GM12878 (cell line): ENCODE measurements around the gene ZNF331. TPM values are rescaled to one million over a fixed set of nuclear protein-coding genes. Genes with fewer than 3 reads are reported as not detected.
A peak's percentile ranks its signal among the peaks of the same experiment; 100 is the strongest.

ENCODE experiments used
- ATAC-seq: fragments of 200-7000 bp; cut with Tn5 transposase; 3 replicates; pipeline ENCODE4 v1.9.1; 2020; ENCODE audit warnings: mild to moderate bottlenecking, moderate library complexity
- BruUV-seq: library from RNA; stranded (reverse); fragments of 400-500 nt; replicated peaks from 2 replicates; lab custom pipeline; 2021; lab: Mats Ljungman, UMichigan
- CTCF ChIA-PET: fragments of 300-600 bp; sonication (Branson Sonifier 250); formaldehyde crosslinking; extraction: SDS; loops from one replicate; lab custom pipeline; 2021; ENCODE audit warnings: inconsistent platforms; lab: Yijun Ruan, JAX
- POLR2A ChIA-PET: fragments of 350-600 bp; formaldehyde crosslinking; extraction: SDS; loops from one replicate; lab custom pipeline; 2021; ENCODE audit warnings: inconsistent platforms; lab: Charles Lee
- RAD21 ChIA-PET: fragments of 300-600 bp; sonication (Branson Sonifier 250); formaldehyde crosslinking; loops from one replicate; lab custom pipeline; 2023; ENCODE audit warnings: antibody characterized with exemption; ENCODE audit not compliant: unreplicated experiment; lab: Charles Lee
- SMC1A ChIA-PET: fragments of 300-600 bp; sonication (Branson Sonifier 250); formaldehyde crosslinking; loops from one replicate; lab custom pipeline; 2023; ENCODE audit not compliant: unreplicated experiment, uncharacterized antibody; lab: Charles Lee
- DNase-seq: peaks from one replicate; pipeline ENCODE4 v3.0.0-alpha.2; 2011; ENCODE audit warnings: low read depth, low spot score
- FAIRE-seq: peaks from 3 replicates; lab custom pipeline; 2011; peaks lifted over from hg19 to GRCh38; lab: Jason Lieb, UNC
- H2AFZ ChIP-seq: 2 replicates; pipeline ENCODE4 v1.6.0; 2011; ENCODE audit warnings: low read depth, low read length, control low read depth; ENCODE audit not compliant: control insufficient read depth
- H3K27ac ChIP-seq: 2 replicates; pipeline ENCODE4 v1.5.1; 2011; ENCODE audit warnings: control low read depth; ENCODE audit not compliant: control insufficient read depth, insufficient read depth
- H3K27me3 ChIP-seq, 2 experiments: replicated peaks in 1 of 2; 2 replicates each; pipeline versions ENCODE4 v1.6.0 to v1.6.1; 2011; ENCODE audit warnings: low read length in 1 of 2; ENCODE audit not compliant: control insufficient read depth in 2 of 2, insufficient read depth in 2 of 2
- H3K36me3 ChIP-seq, 2 experiments: 2 replicates each; pipeline ENCODE4 v1.5.1; 2011; ENCODE audit warnings: low read length in 1 of 2; ENCODE audit not compliant: control insufficient read depth in 2 of 2, insufficient read depth in 2 of 2
- H3K4me1 ChIP-seq: 2 replicates; pipeline ENCODE4 v1.6.1; 2011; ENCODE audit warnings: mild to moderate bottlenecking, low read length, moderate library complexity, mixed read lengths; ENCODE audit not compliant: control insufficient read depth, insufficient read depth
- H3K4me2 ChIP-seq: 2 replicates; pipeline ENCODE4 v1.6.0; 2011; ENCODE audit warnings: control low read depth; ENCODE audit not compliant: control insufficient read depth, insufficient read depth
- H3K4me3 ChIP-seq: fragments of 200-600 bp; sonication (generic); 2 replicates; pipeline ENCODE4 v1.5.1; 2016
- H3K79me2 ChIP-seq: 2 replicates; pipeline ENCODE4 v1.6.0; 2011; ENCODE audit warnings: low read length; ENCODE audit not compliant: control insufficient read depth, insufficient read depth
- H3K9ac ChIP-seq: 2 replicates; pipeline ENCODE4 v1.8.0; 2011; ENCODE audit warnings: low read length, control low read depth, mixed read lengths; ENCODE audit not compliant: control insufficient read depth, insufficient read depth
- H3K9me3 ChIP-seq: replicated peaks from 3 replicates; pipeline ENCODE4 v1.5.1; 2011; ENCODE audit warnings: mild to moderate bottlenecking, low read length; ENCODE audit not compliant: control insufficient read depth, insufficient read depth
- H4K20me1 ChIP-seq: 2 replicates; pipeline ENCODE4 v1.6.0; 2011; ENCODE audit not compliant: control insufficient read depth, insufficient read depth
- CBX3 ChIP-seq: fragments of 200-600 bp; sonication (generic); IDR thresholded peaks from 2 replicates; pipeline ENCODE4 v1.6.1; 2016; ENCODE audit warnings: low read depth, borderline replicate concordance
- GATAD2B ChIP-seq: fragments of 450-650 bp; conservative IDR thresholded peaks from 2 replicates; pipeline ENCODE4 v1.6.1; 2017; ENCODE audit warnings: low read depth, mild to moderate bottlenecking, moderate library complexity
- IKZF2 ChIP-seq, 2 experiments: fragments of 450-650 bp; IDR thresholded peaks; 2 replicates each; pipeline ENCODE4 v1.6.1; 2017; ENCODE audit warnings: mild to moderate bottlenecking in 2 of 2, moderate library complexity in 2 of 2
- JUNB ChIP-seq: IDR thresholded peaks from 2 replicates; pipeline ENCODE4 v1.6.1; 2016; ENCODE audit warnings: antibody characterized with exemption, mild to moderate bottlenecking
- NR2F1 ChIP-seq: fragments of 450-650 bp; conservative IDR thresholded peaks from 2 replicates; pipeline ENCODE4 v1.6.1; 2017; ENCODE audit warnings: mild to moderate bottlenecking
- RFX5 ChIP-seq: IDR thresholded peaks from 2 replicates; pipeline ENCODE4 v1.6.1; 2011; ENCODE audit warnings: low read depth, low read length, improper control_type of control experiment
- SMARCA5 ChIP-seq: fragments of 450-650 bp; IDR thresholded peaks from 2 replicates; pipeline ENCODE4 v1.6.1; 2017; ENCODE audit warnings: mild to moderate bottlenecking
- SP1 ChIP-seq: IDR thresholded peaks from one replicate; pipeline ENCODE4 v1.6.1; 2011; ENCODE audit warnings: low read depth, low read length
- SRF ChIP-seq, 2 experiments: IDR thresholded peaks; 2 replicates each; pipeline ENCODE4 v1.6.1; 2011; ENCODE audit warnings: low read depth in 2 of 2, low read length in 2 of 2, mild to moderate bottlenecking in 1 of 2, moderate library complexity in 1 of 2
- ZNF622 ChIP-seq: fragments of 450-650 bp; IDR thresholded peaks from 2 replicates; pipeline ENCODE4 v1.6.1; 2017; ENCODE audit warnings: mild to moderate bottlenecking, inconsistent platforms
- WGBS: methylation state at CpG from one replicate; pipeline ENCODE4 v1.1.6; 2016; ENCODE audit warnings: low lambda C conversion rate; ENCODE audit not compliant: insufficient replicate concordance, insufficient coverage; ENCODE audit errors: missing lambda C conversion rate; 5-methylcytosine and 5-hydroxymethylcytosine counted together
- in situ Hi-C: fragments of 300-500 bp; cut with MboI; formaldehyde crosslinking; loops from 9 replicates; pipeline ENCODE4 v1.14.3; 2018; ENCODE audit warnings: mixed read lengths
- intact Hi-C: fragments of 100-400 bp; cut with micrococcal nuclease; formaldehyde crosslinking; loops from one replicate; pipeline ENCODE4 v1.14.2; 2022; ENCODE audit not compliant: unreplicated experiment
- polyA plus RNA-seq, 11 experiments: library from polyadenylated mRNA; depleted of rRNA in 4 of 11; unstranded in 6 of 11; stranded (reverse) in 5 of 11; fragments of >200 nt; fragmentation: Nextera tagmentation in 4 of 11; fragmentation: Illumina TruSeq in 1 of 11; extraction: Ambion mirVana in 4 of 11; extraction: Trizol in 1 of 11; gene quantifications; 1 replicate in 1 of 11; 2 replicates in 10 of 11; pipeline versions ENCODE4 v1.2.1 to v1.2.3, GENCODE V29; 2011 to 2016; ENCODE audit warnings: inconsistent platforms in 2 of 11, missing spikeins in 2 of 11, low read depth in 1 of 11
- total RNA-seq, 4 experiments: library from RNA; depleted of rRNA in 3 of 4; stranded (reverse); fragments of >200 nt in 3 of 4; fragmentation: Illumina TruSeq in 1 of 4; extraction: Trizol in 1 of 4; gene quantifications; 2 replicates each; pipeline versions ENCODE4 v1.2.1 to v1.2.3, GENCODE V29; 2013 to 2021
- TF ChIP-seq, protein P1 (sequence below): IDR thresholded peaks from 2 replicates; pipeline ENCODE4 v1.6.1; 2012; ENCODE audit warnings: mild to moderate bottlenecking, low read depth, low read length

Gene ZNF331
- total and polyA plus RNA-seq, 10 of the 15 experiments (the other 5 are each of a cell fraction or from before 2014, with no cell fraction given): 2.6 to 11.5 (median 5.3) TPM

- ChIA-PET SMC1A (no interaction called here), RAD21 (interaction anchor here (1.1 kb wide), 1 partner anchor 18 kb away, joined by 3 read pairs; no protein-coding TSS in a partner anchor), CTCF (no interaction called here), POLR2A (interaction anchor here (0.7 kb wide), 1 partner anchor 18 kb away, joined by 3 read pairs; no protein-coding TSS in a partner anchor)
- in situ Hi-C loops (no loop called here), intact Hi-C loops (no loop called here)
- Histone ChIP-seq H3K9me3 (no peaks in the 10 kb centered on the region; the same call in 1 of the 3 replicates), H3K27ac (peak overlapping the region; percentile 64), H3K4me2 (peak overlapping the region; percentile 65), H3K36me3 (no peaks in the 10 kb centered on the region), H4K20me1 (no peaks in the 10 kb centered on the region), H2AFZ (peak overlapping the region; percentile 35; the same call in 1 of the 2 replicates), H3K4me3 (peak overlapping the region; percentile 57; the same call in 1 of the 2 replicates), H3K4me1 (peaks cover 4% of the 10 kb centered on the region; the same call in 1 of the 2 replicates), H3K79me2 (peaks cover 4% of the 10 kb centered on the region), H3K27me3 (no peaks in the 10 kb centered on the region), H3K9ac (peak overlapping the region; percentile 61; the same call in 1 of the 2 replicates)
- DNase-seq (no peak), FAIRE-seq (no peak), ATAC-seq (peak; percentile 30; the same call in 2 of the 3 replicates)
- BruUV-seq: no TSS peak
- WGBS: 51% methylated on average over 24 of the region's 24 CpGs
- TF ChIP-seq NR2F1: 0 out of 2 replicates have a peak, but pooled peaks have one; percentile 1
- TF ChIP-seq ZNF622: no peak
- TF ChIP-seq IKZF2 (IDR thresholded peaks at IDR 0.05): no peak
- TF ChIP-seq SMARCA5: peak; percentile 44; the same call in 1 of the 2 replicates
Observed at GRCh38 chr19:53554804-53555203, 16.9 kb downstream of the ZNF331 start.

DNA sequence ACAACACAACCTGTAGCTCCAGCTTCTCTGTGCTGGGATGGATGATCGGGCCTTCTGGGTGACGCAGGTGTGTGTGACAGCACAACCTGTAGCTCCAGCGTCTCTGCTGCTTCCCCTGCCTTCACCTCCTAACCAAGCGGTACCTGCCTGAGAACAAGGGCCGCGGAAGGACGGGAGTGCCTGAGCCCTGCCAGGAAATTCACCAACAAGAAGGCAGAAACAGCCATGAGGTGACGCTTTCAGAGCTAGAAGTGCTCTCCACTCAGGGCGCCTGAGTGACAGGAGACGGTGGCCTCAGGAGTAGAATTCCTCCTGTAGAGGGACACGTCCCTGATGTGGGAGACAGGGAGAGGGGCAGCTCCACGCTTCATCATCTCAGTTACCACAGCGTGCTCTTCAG lies 17.4 kb downstream of the ZNF331 start:
- SMC1A ChIA-PET: no interaction called here
- H3K36me3 ChIP-seq: peaks cover 0 to under 1% of the 10 kb centered on the region in 2 experiments; a peak in 1 of 4 replicates
- 92% methylated on average over 12 of the region's 13 CpGs for WGBS
- FAIRE-seq (no peak), DNase-seq (no peak), ATAC-seq (no peak)
- no peak overlapping the region for H3K4me3 ChIP-seq
- peak overlapping the region; percentile 65; the same call in 1 of the 2 replicates for H3K4me2 ChIP-seq
- H3K27ac ChIP-seq: no peak overlapping the region
- TSS peak; percentile 65 for BruUV-seq
- RAD21 ChIA-PET: no interaction called here
- H4K20me1 ChIP-seq: no peaks in the 10 kb centered on the region
- H3K4me1 ChIP-seq: peaks cover 4% of the 10 kb centered on the region; the same call in 1 of the 2 replicates
- POLR2A ChIA-PET: no interaction called here
- intact Hi-C loops (no loop called here), in situ Hi-C loops (no loop called here)
- no peaks in the 10 kb centered on the region for H3K27me3 ChIP-seq
- no peaks in the 10 kb centered on the region; the same call in 1 of the 3 replicates for H3K9me3 ChIP-seq
- CTCF ChIA-PET: no interaction called here
- no peak overlapping the region for H2AFZ ChIP-seq
- H3K79me2 ChIP-seq: peaks cover 4% of the 10 kb centered on the region
- no peak overlapping the region for H3K9ac ChIP-seq
- TF ChIP-seq RFX5: no peak
- TF ChIP-seq, protein P1, sequence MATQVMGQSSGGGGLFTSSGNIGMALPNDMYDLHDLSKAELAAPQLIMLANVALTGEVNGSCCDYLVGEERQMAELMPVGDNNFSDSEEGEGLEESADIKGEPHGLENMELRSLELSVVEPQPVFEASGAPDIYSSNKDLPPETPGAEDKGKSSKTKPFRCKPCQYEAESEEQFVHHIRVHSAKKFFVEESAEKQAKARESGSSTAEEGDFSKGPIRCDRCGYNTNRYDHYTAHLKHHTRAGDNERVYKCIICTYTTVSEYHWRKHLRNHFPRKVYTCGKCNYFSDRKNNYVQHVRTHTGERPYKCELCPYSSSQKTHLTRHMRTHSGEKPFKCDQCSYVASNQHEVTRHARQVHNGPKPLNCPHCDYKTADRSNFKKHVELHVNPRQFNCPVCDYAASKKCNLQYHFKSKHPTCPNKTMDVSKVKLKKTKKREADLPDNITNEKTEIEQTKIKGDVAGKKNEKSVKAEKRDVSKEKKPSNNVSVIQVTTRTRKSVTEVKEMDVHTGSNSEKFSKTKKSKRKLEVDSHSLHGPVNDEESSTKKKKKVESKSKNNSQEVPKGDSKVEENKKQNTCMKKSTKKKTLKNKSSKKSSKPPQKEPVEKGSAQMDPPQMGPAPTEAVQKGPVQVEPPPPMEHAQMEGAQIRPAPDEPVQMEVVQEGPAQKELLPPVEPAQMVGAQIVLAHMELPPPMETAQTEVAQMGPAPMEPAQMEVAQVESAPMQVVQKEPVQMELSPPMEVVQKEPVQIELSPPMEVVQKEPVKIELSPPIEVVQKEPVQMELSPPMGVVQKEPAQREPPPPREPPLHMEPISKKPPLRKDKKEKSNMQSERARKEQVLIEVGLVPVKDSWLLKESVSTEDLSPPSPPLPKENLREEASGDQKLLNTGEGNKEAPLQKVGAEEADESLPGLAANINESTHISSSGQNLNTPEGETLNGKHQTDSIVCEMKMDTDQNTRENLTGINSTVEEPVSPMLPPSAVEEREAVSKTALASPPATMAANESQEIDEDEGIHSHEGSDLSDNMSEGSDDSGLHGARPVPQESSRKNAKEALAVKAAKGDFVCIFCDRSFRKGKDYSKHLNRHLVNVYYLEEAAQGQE: no peak
- no peak for TF ChIP-seq CBX3
- no peak for TF ChIP-seq SRF (IDR thresholded peaks at IDR 0.05; ENCODE audit: low read depth in 2 of 2, low read length in 2 of 2)
- no peak for TF ChIP-seq GATAD2B
- TF ChIP-seq SP1: no peak
- no peak for TF ChIP-seq JUNB
